ENCODE measurements around the gene ZNRF2.

ZNRF2 gene

GRCh38 chr7:30309302-30309701, 24.9 kb downstream of the ZNRF2 start:
- Histone ChIP-seq H3K27me3 (ENCODE audit: control insufficient read depth, insufficient read depth, low read length) (no peaks in the 10 kb centered on the region), H3K4me3 (ENCODE audit: low read depth, low read length) (no peak overlapping the region), H3K36me3 (ENCODE audit: control insufficient read depth, insufficient read depth, low read length) (no peaks in the 10 kb centered on the region), H3K9ac (ENCODE audit: low read length) (no peak overlapping the region), H3K4me1 (ENCODE audit: control insufficient read depth, insufficient read depth, low read length) (peaks cover 24% of the 10 kb centered on the region), H3K9me3 (ENCODE audit: control insufficient read depth, insufficient read depth, low read depth, low read length) (no peaks in the 10 kb centered on the region), H3K27ac (ENCODE audit: low read depth, low read length) (no peak overlapping the region)

- Histone ChIP-seq H3K4me1 (ENCODE audit: control insufficient read depth, insufficient read depth, low read length) (peaks cover 24% of the 10 kb centered on the region), H3K9me3 (ENCODE audit: control insufficient read depth, insufficient read depth, low read depth, low read length) (no peaks in the 10 kb centered on the region), H3K4me3 (ENCODE audit: low read depth, low read length) (no peak overlapping the region), H3K27ac (ENCODE audit: low read depth, low read length) (no peak overlapping the region), H3K36me3 (ENCODE audit: control insufficient read depth, insufficient read depth, low read length) (no peaks in the 10 kb centered on the region), H3K27me3 (ENCODE audit: control insufficient read depth, insufficient read depth, low read length) (no peaks in the 10 kb centered on the region), H3K9ac (ENCODE audit: low read length) (no peak overlapping the region)
Observed at GRCh38 chr7:30309842-30310435, 25.5 kb downstream of the ZNRF2 start.

DNA sequence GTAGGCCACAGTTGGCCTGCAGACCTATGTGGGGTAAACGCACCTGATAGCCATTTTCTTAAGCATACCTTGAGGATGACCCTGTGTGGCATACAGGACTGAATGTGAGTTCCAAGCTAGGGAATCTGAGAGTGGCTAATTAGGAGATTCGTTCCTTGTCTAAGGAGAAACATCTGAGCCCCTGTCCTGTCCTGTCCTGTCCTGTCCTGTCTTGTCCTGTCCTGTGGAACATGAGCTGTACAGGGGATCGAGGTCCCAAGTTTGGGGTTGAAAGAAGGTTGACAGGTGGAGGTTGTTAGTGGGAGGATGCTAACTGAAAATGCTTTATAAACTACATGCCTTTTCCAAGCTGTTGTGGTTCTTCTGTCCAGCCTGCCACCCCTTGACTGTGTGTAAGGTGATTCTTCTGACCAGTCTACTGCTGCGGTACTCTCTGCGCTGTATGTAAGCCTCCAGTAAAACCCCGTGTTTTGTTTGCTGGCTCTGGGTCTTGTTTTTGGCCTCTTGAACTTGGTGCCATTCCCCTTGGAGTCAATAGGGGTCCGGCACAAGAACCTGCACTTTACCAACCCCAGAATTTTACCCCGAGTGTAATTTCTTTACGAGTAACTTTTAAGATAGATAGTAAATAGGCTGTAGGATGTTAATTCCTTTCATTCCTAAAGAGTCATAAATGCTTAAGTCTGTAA, 26.4 kb downstream of the ZNRF2 start:
- Histone ChIP-seq H3K9ac (ENCODE audit: low read length) (no peak overlapping the region), H3K27ac (ENCODE audit: low read depth, low read length) (no peak overlapping the region), H3K27me3 (ENCODE audit: control insufficient read depth, insufficient read depth, low read length) (no peaks in the 10 kb centered on the region), H3K4me1 (ENCODE audit: control insufficient read depth, insufficient read depth, low read length) (peaks cover 24% of the 10 kb centered on the region), H3K9me3 (ENCODE audit: control insufficient read depth, insufficient read depth, low read depth, low read length) (no peaks in the 10 kb centered on the region), H3K36me3 (ENCODE audit: control insufficient read depth, insufficient read depth, low read length) (no peaks in the 10 kb centered on the region), H3K4me3 (ENCODE audit: low read depth, low read length) (no peak overlapping the region)

DNA sequence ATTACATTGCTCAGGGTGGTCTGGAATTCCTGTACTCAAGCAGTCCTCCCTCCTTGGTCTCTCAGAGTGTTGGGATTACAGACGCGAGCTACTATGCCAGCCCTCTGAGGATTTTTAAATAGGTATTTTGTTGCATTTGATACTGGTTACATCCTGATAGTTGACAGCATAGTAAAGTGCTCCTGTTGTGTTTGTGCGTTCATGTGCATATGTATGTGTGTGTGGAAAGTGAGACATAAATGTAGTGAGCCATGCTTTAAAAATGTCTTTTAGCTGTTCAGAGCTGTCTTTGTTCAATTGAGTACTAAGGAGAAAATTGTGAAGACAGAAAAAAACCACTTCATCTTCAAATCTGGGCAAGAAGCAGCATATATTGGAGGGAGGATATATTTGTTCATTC, 27.8 kb downstream of the ZNRF2 start:
- H3K9me3 ChIP-seq (ENCODE audit: control insufficient read depth, insufficient read depth, low read depth, low read length): no peaks in the 10 kb centered on the region
- no peak overlapping the region for H3K27ac ChIP-seq (ENCODE audit: low read depth, low read length)
- peaks cover 18% of the 10 kb centered on the region for H3K4me1 ChIP-seq (ENCODE audit: control insufficient read depth, insufficient read depth, low read length)
- no peaks in the 10 kb centered on the region for H3K36me3 ChIP-seq (ENCODE audit: control insufficient read depth, insufficient read depth, low read length)
- H3K4me3 ChIP-seq (ENCODE audit: low read depth, low read length): no peak overlapping the region
- no peaks in the 10 kb centered on the region for H3K27me3 ChIP-seq (ENCODE audit: control insufficient read depth, insufficient read depth, low read length)
- H3K9ac ChIP-seq (ENCODE audit: low read length): no peak overlapping the region

DNA sequence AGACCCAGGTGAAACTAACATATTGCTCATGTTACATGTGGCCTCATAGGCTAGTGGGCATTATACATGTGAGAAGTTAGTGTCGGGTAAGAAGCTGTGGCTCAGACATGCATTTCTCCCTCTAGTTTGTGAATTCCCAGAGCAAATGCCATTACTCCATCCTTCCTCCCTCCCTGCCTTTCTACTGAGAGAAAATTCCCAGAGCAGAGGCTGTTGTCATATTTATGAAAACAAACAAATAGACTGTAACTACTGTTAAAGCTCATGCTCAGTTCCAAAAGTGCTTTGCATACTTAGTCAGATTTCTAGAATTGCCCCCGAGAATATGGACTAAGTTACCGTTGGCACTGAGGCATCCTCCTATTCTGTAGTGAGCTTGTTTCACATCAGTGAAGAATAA, 29.0 kb downstream of the ZNRF2 start:
- H3K4me3 ChIP-seq (ENCODE audit: low read depth, low read length): no peak overlapping the region
- H3K4me1 ChIP-seq (ENCODE audit: control insufficient read depth, insufficient read depth, low read length): peaks cover 20% of the 10 kb centered on the region
- H3K27ac ChIP-seq (ENCODE audit: low read depth, low read length): no peak overlapping the region
- H3K27me3 ChIP-seq (ENCODE audit: control insufficient read depth, insufficient read depth, low read length): no peaks in the 10 kb centered on the region
- H3K36me3 ChIP-seq (ENCODE audit: control insufficient read depth, insufficient read depth, low read length): no peaks in the 10 kb centered on the region
- no peaks in the 10 kb centered on the region for H3K9me3 ChIP-seq (ENCODE audit: control insufficient read depth, insufficient read depth, low read depth, low read length)
- no peak overlapping the region for H3K9ac ChIP-seq (ENCODE audit: low read length)

- Histone ChIP-seq H3K27me3 (ENCODE audit: control insufficient read depth, insufficient read depth, low read length) (no peaks in the 10 kb centered on the region), H3K27ac (ENCODE audit: low read depth, low read length) (no peak overlapping the region), H3K9ac (ENCODE audit: low read length) (no peak overlapping the region), H3K4me1 (ENCODE audit: control insufficient read depth, insufficient read depth, low read length) (peaks cover 18% of the 10 kb centered on the region), H3K4me3 (ENCODE audit: low read depth, low read length) (no peak overlapping the region), H3K9me3 (ENCODE audit: control insufficient read depth, insufficient read depth, low read depth, low read length) (no peaks in the 10 kb centered on the region), H3K36me3 (ENCODE audit: control insufficient read depth, insufficient read depth, low read length) (no peaks in the 10 kb centered on the region)
Observed at GRCh38 chr7:30313793-30314192, 29.4 kb downstream of the ZNRF2 start.

DNA sequence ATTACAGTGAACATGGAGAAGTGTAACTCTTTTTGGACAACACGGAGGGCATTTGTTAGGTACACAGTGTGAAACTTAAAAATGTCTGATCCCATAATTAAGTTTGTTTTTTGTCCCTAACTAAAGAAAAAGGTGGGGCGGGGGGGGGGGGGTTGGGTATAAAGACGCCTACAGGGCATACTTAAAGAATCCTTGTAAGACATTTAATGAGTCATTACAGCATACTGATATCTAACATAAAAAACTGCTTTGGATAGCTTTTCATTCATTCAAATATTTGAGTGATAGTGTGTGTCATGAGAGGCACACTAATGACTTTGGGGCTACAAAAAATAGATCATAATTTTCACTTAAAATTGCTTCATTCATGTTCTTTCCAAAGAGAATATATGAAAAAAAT, 31.2 kb downstream of the ZNRF2 start:
- H3K4me1 ChIP-seq (ENCODE audit: control insufficient read depth, insufficient read depth, low read length): peaks cover 29% of the 10 kb centered on the region
- H3K4me3 ChIP-seq (ENCODE audit: low read depth, low read length): no peak overlapping the region

DNA sequence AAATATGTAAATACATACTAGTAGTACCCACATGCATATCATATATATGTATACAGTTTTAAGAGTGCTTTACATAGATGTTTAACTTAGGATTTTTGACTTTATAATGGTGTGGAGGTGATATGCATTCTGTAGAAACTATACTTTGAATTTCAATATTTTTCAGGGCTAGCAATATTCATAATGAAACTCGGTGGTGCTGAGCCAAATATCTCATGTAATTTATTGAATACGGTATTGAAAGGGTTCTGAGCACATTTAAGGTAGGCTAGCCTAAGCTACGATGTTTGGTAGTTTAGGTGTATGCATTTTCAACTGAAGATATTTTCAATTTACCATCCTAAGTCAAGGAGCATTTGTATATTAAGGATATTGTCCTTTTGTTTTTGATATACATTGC, 36.0 kb downstream of the ZNRF2 start:
- no peaks in the 10 kb centered on the region for H3K9me3 ChIP-seq (ENCODE audit: control insufficient read depth, insufficient read depth, low read depth, low read length)
- H3K27ac ChIP-seq (ENCODE audit: low read depth, low read length): peak overlapping the region; percentile 61; the same call in 1 of the 2 replicates
- H3K27me3 ChIP-seq (ENCODE audit: control insufficient read depth, insufficient read depth, low read length): no peaks in the 10 kb centered on the region
- peaks cover 49% of the 10 kb centered on the region for H3K4me1 ChIP-seq (ENCODE audit: control insufficient read depth, insufficient read depth, low read length)
- no peak overlapping the region for H3K9ac ChIP-seq (ENCODE audit: low read length)
- H3K4me3 ChIP-seq (ENCODE audit: low read depth, low read length): no peak overlapping the region
- H3K36me3 ChIP-seq (ENCODE audit: control insufficient read depth, insufficient read depth, low read length): no peaks in the 10 kb centered on the region

More for the DNA sequence above, 31.2 kb downstream of the ZNRF2 start:
- no peak overlapping the region for H3K27ac ChIP-seq (ENCODE audit: low read depth, low read length)
- H3K9ac ChIP-seq (ENCODE audit: low read length): no peak overlapping the region
- no peaks in the 10 kb centered on the region for H3K36me3 ChIP-seq (ENCODE audit: control insufficient read depth, insufficient read depth, low read length)
- H3K27me3 ChIP-seq (ENCODE audit: control insufficient read depth, insufficient read depth, low read length): no peaks in the 10 kb centered on the region
- no peaks in the 10 kb centered on the region for H3K9me3 ChIP-seq (ENCODE audit: control insufficient read depth, insufficient read depth, low read depth, low read length)

- Histone ChIP-seq H3K27me3 (ENCODE audit: control insufficient read depth, insufficient read depth, low read length) (no peaks in the 10 kb centered on the region), H3K9ac (ENCODE audit: low read length) (no peak overlapping the region), H3K4me1 (ENCODE audit: control insufficient read depth, insufficient read depth, low read length) (peaks cover 51% of the 10 kb centered on the region), H3K27ac (ENCODE audit: low read depth, low read length) (peak overlapping the region; percentile 62), H3K9me3 (ENCODE audit: control insufficient read depth, insufficient read depth, low read depth, low read length) (no peaks in the 10 kb centered on the region), H3K4me3 (ENCODE audit: low read depth, low read length) (peak overlapping the region; percentile 26), H3K36me3 (ENCODE audit: control insufficient read depth, insufficient read depth, low read length) (no peaks in the 10 kb centered on the region)
Observed at GRCh38 chr7:30321089-30321881, 36.9 kb downstream of the ZNRF2 start.

DNA sequence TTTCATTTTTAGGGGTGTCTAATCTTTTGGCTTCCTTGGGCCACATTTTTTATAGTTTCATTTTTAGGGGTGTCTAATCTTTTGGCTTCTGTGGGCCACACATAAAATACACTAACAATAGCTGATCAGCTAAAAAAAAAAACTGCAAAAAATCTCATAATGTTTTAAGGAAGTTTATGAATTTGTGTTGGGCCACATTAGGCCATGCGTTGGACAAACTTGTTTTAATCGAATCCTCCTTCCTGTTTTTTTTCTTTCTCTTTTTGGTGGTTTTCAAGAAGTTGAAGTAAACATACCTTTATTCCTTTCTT, 37.4 kb downstream of the ZNRF2 start:
- Histone ChIP-seq H3K9me3 (ENCODE audit: control insufficient read depth, insufficient read depth, low read depth, low read length) (no peaks in the 10 kb centered on the region), H3K4me3 (ENCODE audit: low read depth, low read length) (no peak overlapping the region), H3K9ac (ENCODE audit: low read length) (no peak overlapping the region), H3K27ac (ENCODE audit: low read depth, low read length) (peak overlapping the region; percentile 62; the same call in 1 of the 2 replicates), H3K36me3 (ENCODE audit: control insufficient read depth, insufficient read depth, low read length) (no peaks in the 10 kb centered on the region), H3K27me3 (ENCODE audit: control insufficient read depth, insufficient read depth, low read length) (no peaks in the 10 kb centered on the region), H3K4me1 (ENCODE audit: control insufficient read depth, insufficient read depth, low read length) (peaks cover 51% of the 10 kb centered on the region)

Measured in HUES6 (cell line).